Measurements from ENCODE around the gene SMG6.

The SMG6 gene

DNA sequence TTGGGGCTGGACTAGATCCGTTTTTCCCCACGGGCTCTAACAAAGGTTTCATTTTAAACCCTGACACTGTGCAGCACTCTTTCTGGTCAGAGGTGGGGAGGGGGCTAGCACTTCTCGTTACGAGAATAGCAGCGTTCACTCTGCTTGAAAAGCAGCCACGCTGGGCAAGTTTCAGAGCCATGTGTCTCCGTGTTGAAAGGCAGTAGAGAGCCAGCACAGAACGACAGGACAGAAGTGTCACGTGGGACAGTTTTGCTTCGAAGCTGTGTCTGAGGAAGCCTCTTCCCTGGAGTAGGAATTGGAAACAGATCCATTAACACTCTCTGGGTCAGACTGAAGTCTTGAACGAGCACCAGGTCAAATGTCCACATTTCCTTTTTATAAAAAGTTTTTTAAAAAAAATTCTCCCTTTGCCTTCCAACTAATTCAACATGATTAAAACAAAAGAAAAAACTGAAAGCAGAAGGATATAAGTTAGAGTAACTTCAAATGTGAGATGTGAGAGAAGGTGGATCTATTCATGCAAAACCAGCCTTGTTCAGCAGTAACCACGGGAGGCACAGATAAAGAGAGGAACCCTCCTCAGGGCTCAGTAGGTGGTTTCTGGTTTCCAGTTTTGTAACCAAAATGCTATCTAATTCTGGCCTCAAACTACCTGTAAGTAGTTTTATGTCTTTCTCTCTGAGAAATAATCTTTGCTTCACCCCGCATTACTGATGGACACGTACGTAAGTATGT lies 65.0 kb downstream of the SMG6 start:
- no peak for TF ChIP-seq GATA3 (IDR thresholded peaks at IDR 0.05; ENCODE audit: low read depth, low read length)
- no peak for TF ChIP-seq GATA2 (IDR thresholded peaks at IDR 0.05; ENCODE audit: low read depth, low read length)

- TF ChIP-seq GATA3 (IDR thresholded peaks at IDR 0.05; ENCODE audit: low read depth, low read length) (no peak), GATA2 (IDR thresholded peaks at IDR 0.05; ENCODE audit: low read depth, low read length) (no peak)
Observed at GRCh38 chr17:2237950-2238349, 65.6 kb downstream of the SMG6 start.

DNA sequence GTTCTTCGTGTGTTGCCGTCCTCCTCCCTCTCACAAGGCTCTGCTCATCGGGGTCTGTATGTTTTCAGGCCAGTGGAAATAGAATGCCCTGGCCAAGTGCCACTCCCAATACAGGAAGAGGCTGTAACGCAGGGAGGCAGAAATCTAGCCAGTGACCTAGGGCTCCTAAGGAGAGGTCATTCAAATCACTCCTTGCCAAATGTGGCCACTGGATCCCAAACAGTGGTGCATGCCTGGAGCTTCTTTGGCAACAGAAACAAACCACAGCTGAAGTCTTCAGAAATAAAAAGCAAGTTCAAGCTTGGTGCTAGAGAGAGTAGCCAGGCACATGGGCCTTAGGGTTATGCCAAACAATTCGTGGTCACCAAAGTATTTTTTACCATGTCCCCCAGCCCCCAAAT lies 66.1 kb downstream of the SMG6 start:
- no peak for TF ChIP-seq GATA3 (IDR thresholded peaks at IDR 0.05; ENCODE audit: low read depth, low read length)
- no peak for TF ChIP-seq GATA2 (IDR thresholded peaks at IDR 0.05; ENCODE audit: low read depth, low read length)

- TF ChIP-seq GATA3 (IDR thresholded peaks at IDR 0.05; ENCODE audit: low read depth, low read length) = no peak
- TF ChIP-seq GATA2 (IDR thresholded peaks at IDR 0.05; ENCODE audit: low read depth, low read length) = no peak
Observed at GRCh38 chr17:2235792-2236366, 67.7 kb downstream of the SMG6 start.

DNA sequence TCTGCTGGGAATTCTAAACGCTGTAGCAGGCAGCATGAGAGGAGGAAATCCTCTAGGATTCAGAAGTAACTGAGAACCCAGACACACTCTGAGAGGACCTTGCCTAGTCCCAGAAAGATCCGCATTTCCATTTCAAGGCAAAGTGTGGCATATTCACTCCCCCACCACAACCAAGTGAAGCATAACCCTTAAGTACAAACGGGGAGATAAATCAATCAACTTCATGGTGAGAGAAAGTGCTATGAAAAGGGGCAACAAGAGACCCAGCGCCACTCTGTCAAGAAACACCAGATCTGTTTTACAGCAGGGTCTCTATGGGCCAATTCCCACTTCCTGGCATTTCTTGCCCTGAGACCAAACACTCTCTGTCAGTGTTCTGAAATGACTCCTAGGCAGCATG lies 68.3 kb downstream of the SMG6 start:
- TF ChIP-seq GATA2 (IDR thresholded peaks at IDR 0.05; ENCODE audit: low read depth, low read length) = no peak
- no peak for TF ChIP-seq GATA3 (IDR thresholded peaks at IDR 0.05; ENCODE audit: low read depth, low read length)

GRCh38 chr17:2233441-2233947 lies 70.1 kb downstream of the SMG6 start:
- TF ChIP-seq GATA3 (IDR thresholded peaks at IDR 0.05; ENCODE audit: low read depth, low read length) = no peak
- TF ChIP-seq GATA2 (IDR thresholded peaks at IDR 0.05; ENCODE audit: low read depth, low read length) = no peak

GRCh38 chr17:2232244-2232638 lies 71.3 kb downstream of the SMG6 start:
- no peak for TF ChIP-seq GATA2 (IDR thresholded peaks at IDR 0.05; ENCODE audit: low read depth, low read length)
- TF ChIP-seq GATA3 (IDR thresholded peaks at IDR 0.05; ENCODE audit: low read depth, low read length) = no peak

GRCh38 chr17:2230877-2231276 lies 72.7 kb downstream of the SMG6 start:
- TF ChIP-seq GATA3 (IDR thresholded peaks at IDR 0.05; ENCODE audit: low read depth, low read length) (no peak), GATA2 (IDR thresholded peaks at IDR 0.05; ENCODE audit: low read depth, low read length) (no peak)

DNA sequence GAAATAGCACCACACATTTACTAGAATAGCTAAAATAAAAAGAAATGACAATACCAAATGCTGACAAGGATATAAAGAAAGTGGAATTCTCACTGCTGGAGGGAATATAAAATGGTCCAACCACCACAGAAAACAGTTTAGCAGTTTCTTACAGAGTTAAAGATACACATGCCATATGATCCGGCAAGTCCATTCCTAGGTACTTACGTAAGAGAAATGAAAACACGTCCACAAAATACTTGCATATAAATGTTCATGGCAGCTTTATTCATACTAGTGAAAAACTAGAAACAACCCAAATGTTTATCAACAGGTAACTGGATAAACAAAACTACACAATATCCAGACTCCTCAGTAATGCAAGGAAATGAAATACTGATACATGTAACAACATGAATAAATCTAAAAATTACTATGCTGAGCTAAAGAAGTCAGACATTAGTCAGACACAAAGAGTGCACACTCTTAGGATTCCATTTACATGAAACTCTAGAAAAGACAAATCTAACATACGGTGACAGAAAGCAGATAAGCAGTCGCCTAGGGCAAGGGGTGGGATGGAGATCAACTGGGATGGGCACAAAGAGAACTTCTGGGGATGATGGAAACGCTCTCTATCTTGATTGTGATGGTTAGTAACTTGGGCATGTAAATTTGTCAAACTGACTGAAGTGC lies 76.4 kb downstream of the SMG6 start:
- TF ChIP-seq GATA2 (IDR thresholded peaks at IDR 0.05; ENCODE audit: low read depth, low read length) = peak; percentile 60
- TF ChIP-seq GATA3 (IDR thresholded peaks at IDR 0.05; ENCODE audit: low read depth, low read length) = 0 out of 2 replicates have a peak, but pooled peaks have one; percentile 16

DNA sequence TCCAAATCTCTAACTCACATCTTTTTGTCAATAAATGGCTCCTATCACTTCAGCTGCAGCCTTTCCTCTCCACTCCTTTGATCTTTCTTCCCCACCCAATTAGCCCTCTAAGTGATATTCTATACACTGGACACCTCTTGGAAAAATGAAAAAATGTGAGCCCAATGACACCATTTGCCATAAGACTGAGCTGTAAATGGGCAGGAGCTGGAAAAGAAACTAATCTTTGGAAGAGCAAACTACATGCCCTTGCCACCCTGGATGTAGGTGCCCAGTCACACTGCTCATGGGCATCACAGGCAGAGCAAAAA lies 80.0 kb downstream of the SMG6 start:
- TF ChIP-seq GATA2 (IDR thresholded peaks at IDR 0.05; ENCODE audit: low read depth, low read length) (no peak), GATA3 (IDR thresholded peaks at IDR 0.05; ENCODE audit: low read depth, low read length) (no peak)

DNA sequence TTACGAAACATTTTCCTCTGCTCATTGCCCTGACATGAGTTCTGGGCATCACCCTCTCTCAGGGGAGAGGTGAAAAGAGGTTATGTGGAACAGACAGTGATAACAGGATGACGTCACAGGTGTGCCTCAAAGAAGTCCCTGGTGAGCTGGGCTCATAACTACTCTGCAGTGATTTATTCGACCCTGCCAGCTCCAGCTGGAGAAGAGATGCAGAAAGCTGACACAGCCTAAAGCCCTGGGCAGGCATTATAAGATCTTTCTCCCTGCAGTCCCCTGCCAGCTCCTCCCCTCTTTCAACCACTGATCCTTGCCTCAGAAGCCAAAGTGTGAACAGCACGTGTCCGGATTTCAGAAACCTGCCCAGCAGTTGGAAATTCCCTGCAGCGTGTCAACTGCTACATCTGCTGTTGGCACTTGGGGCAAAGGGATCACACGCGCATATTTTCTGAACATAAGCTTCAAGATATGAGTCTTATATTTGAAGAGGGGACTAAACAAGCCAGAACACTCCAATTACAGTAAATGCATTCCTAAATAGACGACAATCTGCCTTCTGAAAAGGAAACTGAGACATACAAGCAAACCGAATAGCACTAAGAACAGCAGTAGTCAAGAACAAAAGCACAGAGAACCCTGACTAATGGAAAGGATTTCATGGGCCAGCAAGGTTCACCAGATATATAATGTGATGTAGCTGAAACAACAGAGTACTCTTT lies 80.5 kb downstream of the SMG6 start:
- TF ChIP-seq GATA2 (IDR thresholded peaks at IDR 0.05; ENCODE audit: low read depth, low read length) (no peak), GATA3 (IDR thresholded peaks at IDR 0.05; ENCODE audit: low read depth, low read length) (no peak)

GRCh38 chr17:2222301-2222700 lies 81.3 kb downstream of the SMG6 start:
- TF ChIP-seq GATA2 (IDR thresholded peaks at IDR 0.05; ENCODE audit: low read depth, low read length) (no peak), GATA3 (IDR thresholded peaks at IDR 0.05; ENCODE audit: low read depth, low read length) (no peak)

- TF ChIP-seq GATA3 (IDR thresholded peaks at IDR 0.05; ENCODE audit: low read depth, low read length) = no peak
- no peak for TF ChIP-seq GATA2 (IDR thresholded peaks at IDR 0.05; ENCODE audit: low read depth, low read length)
Observed at GRCh38 chr17:2218426-2218825, 85.2 kb downstream of the SMG6 start.

All from SH-SY5Y (cell line).